RPMI8226 (cell line): ENCODE data around the gene RFPL2.

Experiments
- DNase-seq: peaks from one replicate; pipeline ENCODE4 v3.0.0-alpha.2; 2015

RFPL2 gene

GRCh38 chr22:32204856-32205722 lies at the start of gene RFPL2:
Gene RFPL2 (minus strand): TSS chr22:32205073. CDS start chr22:32202451, 2,622 bp downstream.
- peak; percentile 25 for DNase-seq

GRCh38 chr22:32249231-32249630 lies 44.4 kb upstream of the RFPL2 start:
- DNase-seq: no peak

- DNase-seq: no peak
These were observed 43.4 kb upstream of the RFPL2 start for GRCh38 chr22:32248276-32248675.

- DNase-seq: no peak
These were observed 41.3 kb upstream of the RFPL2 start for GRCh38 chr22:32246166-32246565.

- no peak for DNase-seq
These were observed 40.2 kb upstream of the RFPL2 start for GRCh38 chr22:32245042-32245441.

GRCh38 chr22:32244547-32244946 lies 39.7 kb upstream of the RFPL2 start:
- DNase-seq: no peak

GRCh38 chr22:32240461-32240860 lies 35.6 kb upstream of the RFPL2 start:
- DNase-seq: no peak

GRCh38 chr22:32237906-32238305 lies 33.0 kb upstream of the RFPL2 start:
- no peak for DNase-seq

- no peak for DNase-seq
These were observed 32.1 kb upstream of the RFPL2 start for GRCh38 chr22:32236970-32237369.

- no peak for DNase-seq
These were observed 28.2 kb upstream of the RFPL2 start for GRCh38 chr22:32233091-32233490.

GRCh38 chr22:32232191-32232830 lies 27.4 kb upstream of the RFPL2 start:
- no peak for DNase-seq

- no peak for DNase-seq
These were observed 21.6 kb upstream of the RFPL2 start for GRCh38 chr22:32226326-32227104.

- DNase-seq: no peak
These were observed 18.1 kb upstream of the RFPL2 start for GRCh38 chr22:32222991-32223390.

GRCh38 chr22:32219026-32219425 lies 14.2 kb upstream of the RFPL2 start:
- no peak for DNase-seq

GRCh38 chr22:32218470-32218869 lies 13.6 kb upstream of the RFPL2 start:
- DNase-seq: no peak

GRCh38 chr22:32217465-32217864 lies 12.6 kb upstream of the RFPL2 start:
- DNase-seq: no peak

GRCh38 chr22:32216911-32217310 lies 12.0 kb upstream of the RFPL2 start:
- DNase-seq: no peak

GRCh38 chr22:32211011-32211410 lies 6.1 kb upstream of the RFPL2 start:
- no peak for DNase-seq

GRCh38 chr22:32208681-32209080 lies 3.8 kb upstream of the RFPL2 start:
- DNase-seq: no peak

- DNase-seq: no peak
These were observed 3.2 kb upstream of the RFPL2 start for GRCh38 chr22:32207971-32208480.

GRCh38 chr22:32206774-32207758 lies 2.2 kb upstream of the RFPL2 start:
- DNase-seq: peak; percentile 50
